HS-5 (cell line): ENCODE results near the gene PTPRC.
A peak's percentile ranks its signal among the peaks of the same experiment; 100 is the strongest.

Experiments used
- DNase-seq: peaks from one replicate; pipeline ENCODE4 v3.0.0-alpha.2; 2012; ENCODE audit warnings: low read depth

Gene PTPRC

GRCh38 chr1:198674009-198674408 is 35.2 kb downstream of the PTPRC start:
- DNase-seq, result no peak

- no peak for DNase-seq
These were observed 37.4 kb downstream of the PTPRC start for GRCh38 chr1:198676253-198676652.

GRCh38 chr1:198677027-198677426 is 38.2 kb downstream of the PTPRC start:
- no peak for DNase-seq

- DNase-seq, result no peak
These were observed 39.0 kb downstream of the PTPRC start for GRCh38 chr1:198677871-198678270.

GRCh38 chr1:198678301-198678836 is 39.5 kb downstream of the PTPRC start:
- DNase-seq, result no peak

- DNase-seq, result no peak
These were observed 40.1 kb downstream of the PTPRC start for GRCh38 chr1:198678901-198679329.

GRCh38 chr1:198679535-198680173 is 40.8 kb downstream of the PTPRC start:
- no peak for DNase-seq

GRCh38 chr1:198680174-198680875 is 41.5 kb downstream of the PTPRC start:
- no peak for DNase-seq

GRCh38 chr1:198681252-198681651 is 42.4 kb downstream of the PTPRC start:
- no peak for DNase-seq

GRCh38 chr1:198681831-198682759 is 43.3 kb downstream of the PTPRC start:
- DNase-seq, result peak; percentile 70

- DNase-seq, result no peak
These were observed 44.0 kb downstream of the PTPRC start for GRCh38 chr1:198682850-198683249.

GRCh38 chr1:198683449-198683848 is 44.6 kb downstream of the PTPRC start:
- no peak for DNase-seq

- DNase-seq, result peak; percentile 51
These were observed 47.4 kb downstream of the PTPRC start for GRCh38 chr1:198686069-198686728.

GRCh38 chr1:198687429-198687828 is 48.6 kb downstream of the PTPRC start:
- DNase-seq, result no peak

GRCh38 chr1:198691063-198691462 is 52.2 kb downstream of the PTPRC start:
- no peak for DNase-seq

GRCh38 chr1:198693321-198693720 is 54.5 kb downstream of the PTPRC start:
- DNase-seq, result no peak

GRCh38 chr1:198694542-198694941 is 55.7 kb downstream of the PTPRC start:
- DNase-seq, result no peak

- DNase-seq, result no peak
These were observed 57.4 kb downstream of the PTPRC start for GRCh38 chr1:198696211-198696610.

- no peak for DNase-seq
These were observed 60.6 kb downstream of the PTPRC start for GRCh38 chr1:198699167-198700015.

- no peak for DNase-seq
These were observed 61.2 kb downstream of the PTPRC start for GRCh38 chr1:198700016-198700392.

- no peak for DNase-seq
These were observed 61.6 kb downstream of the PTPRC start for GRCh38 chr1:198700396-198700795.
